ENCODE results near the gene DUSP22. TPM values are rescaled to one million over a fixed set of nuclear protein-coding genes. Genes with fewer than 3 reads are reported as not detected.

DUSP22 gene
- total RNA-seq, 1 experiment from 2014 or later = 19.2 TPM

GRCh38 chr6:394641-395289 lies 102.5 kb downstream of the DUSP22 start (continued):
- TF ChIP-seq FOSL1 (IDR thresholded peaks at IDR 0.05; ENCODE audit: low read depth) = no peak
- TF ChIP-seq CEBPB (IDR thresholded peaks at IDR 0.05; ENCODE audit: low read depth) = no peak
- TF ChIP-seq ELF1 (IDR thresholded peaks at IDR 0.05; ENCODE audit: borderline replicate concordance, low read depth) = no peak

- no peak overlapping the region for H3K4me3 ChIP-seq (replicated peaks in 1 of 2; ENCODE audit: low read depth in 1 of 2, low read length in 2 of 2)
- H3K4me1 ChIP-seq (ENCODE audit: control insufficient read depth in 1 of 2, insufficient read depth in 2 of 2, low read length in 2 of 2) = no peaks in the 10 kb centered on the region
- H3K27ac ChIP-seq (ENCODE audit: low read depth, low read length) = no peak overlapping the region
- CTCF ChIA-PET = no interaction called here
- RAD21 ChIA-PET (ENCODE audit: low non-redundant PET in 1 of 2, low total read pairs in 2 of 2, uncharacterized antibody in 2 of 2, unreplicated experiment in 2 of 2) = no interaction called here
- POLR2A ChIA-PET = no interaction called here
- H3K79me2 ChIP-seq (ENCODE audit: insufficient read depth, low read length) = no peaks in the 10 kb centered on the region
- intact Hi-C loops (cut with micrococcal nuclease) = no loop called here
- H3K36me3 ChIP-seq (ENCODE audit: control insufficient read depth in 1 of 2, insufficient read depth in 2 of 2, low read length in 2 of 2) = no peaks in the 10 kb centered on the region
- no peaks in the 10 kb centered on the region for H3K9me2 ChIP-seq (ENCODE audit: insufficient read depth)
- ATAC-seq = no peak
- no peaks in the 10 kb centered on the region for H4K20me1 ChIP-seq (ENCODE audit: insufficient read depth)
- H3K27me3 ChIP-seq (ENCODE audit: insufficient read depth, low read length) = peaks cover 12% of the 10 kb centered on the region; the same call in 1 of the 2 replicates
- BruUV-seq (replicated peaks) = no TSS peak
- TF ChIP-seq JUND (IDR thresholded peaks at IDR 0.05) = no peak
- TF ChIP-seq ZFX (IDR thresholded peaks at IDR 0.05) = no peak
- TF ChIP-seq MAX (IDR thresholded peaks at IDR 0.05) = no peak
- TF ChIP-seq CTCF (IDR thresholded peaks at IDR 0.05 in 2 of 3, conservative IDR thresholded peaks at IDR 0.05 in 1 of 3; ENCODE audit: borderline replicate concordance in 1 of 3, insufficient read depth in 1 of 3, low read depth in 2 of 3, low read length in 2 of 3) = no peak
- TF ChIP-seq FOSL1 (IDR thresholded peaks at IDR 0.05; ENCODE audit: low read depth) = no peak
- no peak for TF ChIP-seq CBX3 (IDR thresholded peaks at IDR 0.05; ENCODE audit: low read depth)
- TF ChIP-seq SP1 (IDR thresholded peaks at IDR 0.05; ENCODE audit: low read depth) = no peak
- H3K9me3 ChIP-seq (ENCODE audit: control insufficient read depth in 1 of 2, insufficient read depth in 1 of 2, low read depth in 1 of 2, low read length in 2 of 2) = no peaks in the 10 kb centered on the region
- H3K9ac ChIP-seq (ENCODE audit: low read length) = no peak overlapping the region
- no peak overlapping the region for H3K4me2 ChIP-seq (ENCODE audit: low read length)
- DNase-seq (ENCODE audit: low read depth, low spot score) = no peak
- H2AFZ ChIP-seq (ENCODE audit: low read depth, low read length, poor library complexity, severe bottlenecking) = no peak overlapping the region
Observed at GRCh38 chr6:395432-396125, 103.3 kb downstream of the DUSP22 start.
